MCF 10A (cell line): ENCODE measurements around the gene TMEM117. TPM values are rescaled to one million over a fixed set of nuclear protein-coding genes. Genes with fewer than 3 reads are reported as not detected.

Experiments
- BruUV-seq: library from RNA; stranded (reverse); fragments of 400-500 nt; replicated peaks from 2 replicates; lab custom pipeline; 2021; lab: Mats Ljungman, UMichigan
- CTCF ChIA-PET: fragments of 300-600 bp; sonication (Branson Sonifier 250); formaldehyde crosslinking; extraction: SDS; loops from one replicate; lab custom pipeline; 2021; ENCODE audit warnings: antibody characterized with exemption, inconsistent platforms; lab: Yijun Ruan, JAX
- POLR2A ChIA-PET: fragments of 300-600, 350-650 bp; sonication (Branson Sonifier 250); formaldehyde crosslinking; extraction: SDS; loops from one replicate; lab custom pipeline; 2020; ENCODE audit warnings: antibody characterized with exemption, inconsistent platforms; lab: Yijun Ruan, JAX
- DNase-seq: peaks from one replicate; pipeline ENCODE4 v3.0.0-alpha.2; 2018; ENCODE audit not compliant: unreplicated experiment
- H3K27ac Mint-ChIP-seq: one replicate; pipeline ENCODE4 v1.8.0; 2022; ENCODE audit warnings: mild to moderate bottlenecking, low read depth, mixed read lengths; ENCODE audit not compliant: unreplicated experiment
- H3K27me3 Mint-ChIP-seq: one replicate; pipeline ENCODE4 v1.8.0; 2022; ENCODE audit warnings: mixed read lengths; ENCODE audit not compliant: insufficient read depth, unreplicated experiment
- H3K36me3 Mint-ChIP-seq: one replicate; pipeline ENCODE4 v1.8.0; 2022; ENCODE audit warnings: mild to moderate bottlenecking, moderate library complexity, mixed read lengths; ENCODE audit not compliant: insufficient read depth, unreplicated experiment
- H3K4me1 Mint-ChIP-seq: one replicate; pipeline ENCODE4 v1.8.0; 2022; ENCODE audit warnings: mixed read lengths; ENCODE audit not compliant: insufficient read depth, unreplicated experiment
- H3K4me3 Mint-ChIP-seq: one replicate; pipeline ENCODE4 v1.8.0; 2022; ENCODE audit warnings: mild to moderate bottlenecking, moderate library complexity, mixed read lengths; ENCODE audit not compliant: unreplicated experiment
- H3K9me3 Mint-ChIP-seq: one replicate; pipeline ENCODE4 v1.8.0; 2022; ENCODE audit warnings: mixed read lengths; ENCODE audit not compliant: unreplicated experiment
- intact Hi-C: fragments of 100-400 bp; cut with micrococcal nuclease; formaldehyde crosslinking; loops from 2 replicates; pipeline ENCODE4 v1.14.1; 2022
- total RNA-seq: library from RNA; stranded (reverse); gene quantifications from 2 replicates; pipeline ENCODE4 v1.2.3, GENCODE V29; 2022
- TF ChIP-seq, protein P1 (sequence below): fragments of 200-600 bp; IDR thresholded peaks from one replicate; pipeline ENCODE4 v1.8.0; 2022; ENCODE audit warnings: antibody characterized with exemption, mild to moderate bottlenecking; ENCODE audit not compliant: unreplicated experiment

TMEM117 gene
- total RNA-seq, 1 experiment from 2014 or later = 3.2 TPM

- H3K36me3 Mint-ChIP-seq = no peaks in the 10 kb centered on the region
- H3K27ac Mint-ChIP-seq = no peak overlapping the region
- peaks cover 6% of the 10 kb centered on the region for H3K4me1 Mint-ChIP-seq
- H3K4me3 Mint-ChIP-seq = no peak overlapping the region
- H3K9me3 Mint-ChIP-seq = no peaks in the 10 kb centered on the region
- ChIA-PET CTCF (no interaction called here), POLR2A (no interaction called here)
- TF ChIP-seq, protein P1, sequence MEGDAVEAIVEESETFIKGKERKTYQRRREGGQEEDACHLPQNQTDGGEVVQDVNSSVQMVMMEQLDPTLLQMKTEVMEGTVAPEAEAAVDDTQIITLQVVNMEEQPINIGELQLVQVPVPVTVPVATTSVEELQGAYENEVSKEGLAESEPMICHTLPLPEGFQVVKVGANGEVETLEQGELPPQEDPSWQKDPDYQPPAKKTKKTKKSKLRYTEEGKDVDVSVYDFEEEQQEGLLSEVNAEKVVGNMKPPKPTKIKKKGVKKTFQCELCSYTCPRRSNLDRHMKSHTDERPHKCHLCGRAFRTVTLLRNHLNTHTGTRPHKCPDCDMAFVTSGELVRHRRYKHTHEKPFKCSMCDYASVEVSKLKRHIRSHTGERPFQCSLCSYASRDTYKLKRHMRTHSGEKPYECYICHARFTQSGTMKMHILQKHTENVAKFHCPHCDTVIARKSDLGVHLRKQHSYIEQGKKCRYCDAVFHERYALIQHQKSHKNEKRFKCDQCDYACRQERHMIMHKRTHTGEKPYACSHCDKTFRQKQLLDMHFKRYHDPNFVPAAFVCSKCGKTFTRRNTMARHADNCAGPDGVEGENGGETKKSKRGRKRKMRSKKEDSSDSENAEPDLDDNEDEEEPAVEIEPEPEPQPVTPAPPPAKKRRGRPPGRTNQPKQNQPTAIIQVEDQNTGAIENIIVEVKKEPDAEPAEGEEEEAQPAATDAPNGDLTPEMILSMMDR = no peak
- intact Hi-C loops = no loop called here
- BruUV-seq = no TSS peak
- no peak for DNase-seq
- H3K27me3 Mint-ChIP-seq = no peaks in the 10 kb centered on the region
These were observed 130.0 kb downstream of the TMEM117 start for GRCh38 chr12:43965899-43966298.

DNA sequence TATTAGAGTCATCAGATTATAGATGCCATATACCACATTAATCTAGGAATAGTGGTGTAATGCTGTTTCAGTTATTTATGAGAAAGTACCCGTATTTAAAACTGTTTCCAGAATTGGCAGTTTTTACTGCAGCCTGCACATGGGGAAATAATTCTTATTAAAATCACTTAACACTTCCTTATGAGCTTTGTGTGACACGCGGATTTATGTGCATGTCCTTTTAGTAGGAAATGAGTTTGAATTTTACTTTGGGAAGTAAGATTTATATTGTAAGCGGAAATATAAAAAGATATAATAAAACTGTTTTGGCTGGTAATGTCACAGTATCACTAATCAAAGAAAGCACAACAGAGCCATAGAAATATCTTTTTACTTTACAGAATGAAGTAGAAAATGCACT, 132.9 kb downstream of the TMEM117 start:
- Mint-ChIP-seq H3K36me3 (no peaks in the 10 kb centered on the region), H3K4me3 (no peak overlapping the region), H3K27me3 (no peaks in the 10 kb centered on the region), H3K4me1 (peaks cover 6% of the 10 kb centered on the region), H3K27ac (no peak overlapping the region), H3K9me3 (no peaks in the 10 kb centered on the region)
- ChIA-PET CTCF (no interaction called here), POLR2A (no interaction called here)
- BruUV-seq = no TSS peak
- TF ChIP-seq, protein P1 = no peak
- intact Hi-C loops = no loop called here
- DNase-seq = no peak

- ChIA-PET POLR2A (no interaction called here), CTCF (interaction anchor here (0.6 to 1.3 kb wide), 4 partner anchors 12 to 905 kb away, joined by 3 to 6 read pairs (median 4); partner anchors contain the start of genes IRAK4 and PUS7L)
- no TSS peak for BruUV-seq
- Mint-ChIP-seq H3K36me3 (no peaks in the 10 kb centered on the region), H3K9me3 (no peaks in the 10 kb centered on the region), H3K27ac (no peak overlapping the region), H3K4me1 (peaks cover 6% of the 10 kb centered on the region), H3K27me3 (no peaks in the 10 kb centered on the region), H3K4me3 (no peak overlapping the region)
- intact Hi-C loops = no loop called here
- TF ChIP-seq, protein P1 = no peak
- peak; percentile 67 for DNase-seq
These were observed 134.0 kb downstream of the TMEM117 start for GRCh38 chr12:43969882-43970281.

- TF ChIP-seq, protein P1 = no peak
- Mint-ChIP-seq H3K4me3 (no peak overlapping the region), H3K9me3 (no peaks in the 10 kb centered on the region), H3K27ac (no peak overlapping the region), H3K36me3 (no peaks in the 10 kb centered on the region), H3K27me3 (no peaks in the 10 kb centered on the region), H3K4me1 (peaks cover 6% of the 10 kb centered on the region)
- BruUV-seq = no TSS peak
- DNase-seq = no peak
- intact Hi-C loops = no loop called here
- CTCF ChIA-PET = no interaction called here
- POLR2A ChIA-PET = no interaction called here
These were observed 137.5 kb downstream of the TMEM117 start for GRCh38 chr12:43973385-43973784.
